HG03439 (cell line): Measurements from ENCODE around the gene ALG14.
"Not testable (repeated sequence)": the region's sequence is repeated elsewhere in the genome, so short reads cannot be mapped to it uniquely, and the experiment has no call there.

Source experiments
- ATAC-seq: cut with Tn5 transposase; IDR thresholded peaks from one replicate; pipeline ENCODE4 v1.9.1; 2021; ENCODE audit warnings: mild to moderate bottlenecking, moderate library complexity; ENCODE audit not compliant: unreplicated experiment

The ALG14 gene

DNA sequence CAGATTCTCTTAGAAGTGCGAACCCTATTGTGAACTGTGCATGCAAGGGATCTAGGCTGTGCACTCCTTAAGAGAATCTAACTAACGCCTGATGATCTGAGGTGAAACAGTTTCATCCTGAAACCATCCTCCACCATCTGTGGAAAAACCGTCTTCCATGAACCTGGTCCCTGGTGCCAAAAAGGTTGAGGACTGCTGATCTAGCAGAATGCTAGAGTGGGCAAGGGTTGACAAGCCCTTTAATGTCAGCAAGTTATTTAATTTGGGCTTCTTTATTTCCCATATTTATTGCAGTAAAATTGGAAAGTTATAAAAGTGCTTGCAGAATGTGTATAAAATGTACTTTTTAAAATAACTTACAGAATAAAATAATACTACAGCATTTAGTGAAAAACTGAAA lies 26.4 kb downstream of the ALG14 start:
- ATAC-seq = no peak

- ATAC-seq = peak; percentile 93
Measured at GRCh38 chr1:95043141-95043980, 29.4 kb downstream of the ALG14 start.

DNA sequence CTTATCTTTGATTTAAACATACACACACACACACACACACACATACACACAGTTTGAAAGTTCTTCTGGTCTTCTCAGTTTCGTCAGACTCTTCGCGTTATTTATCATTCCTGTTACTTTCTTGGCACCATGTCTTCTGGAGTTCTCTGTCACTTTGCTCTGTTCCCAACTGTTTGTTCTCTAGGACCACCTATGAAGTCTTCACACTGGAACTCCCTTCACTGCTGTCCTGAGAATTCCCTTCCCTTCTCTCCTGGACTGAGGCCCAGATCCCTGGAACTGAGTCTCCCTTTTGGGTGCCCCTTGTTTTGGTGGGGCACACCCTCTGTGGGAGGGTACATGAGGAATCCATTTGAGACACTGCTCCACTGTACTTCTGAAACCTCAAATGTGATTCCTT lies 30.5 kb downstream of the ALG14 start:
- ATAC-seq = no peak

- ATAC-seq = no peak
Measured at GRCh38 chr1:95041491-95042165, 31.1 kb downstream of the ALG14 start.

GRCh38 chr1:95040032-95040525 lies 32.7 kb downstream of the ALG14 start:
- no peak for ATAC-seq

GRCh38 chr1:95039360-95040031 lies 33.3 kb downstream of the ALG14 start:
- ATAC-seq = no peak

- ATAC-seq = no peak
Measured at GRCh38 chr1:95035536-95035935, 37.2 kb downstream of the ALG14 start.

DNA sequence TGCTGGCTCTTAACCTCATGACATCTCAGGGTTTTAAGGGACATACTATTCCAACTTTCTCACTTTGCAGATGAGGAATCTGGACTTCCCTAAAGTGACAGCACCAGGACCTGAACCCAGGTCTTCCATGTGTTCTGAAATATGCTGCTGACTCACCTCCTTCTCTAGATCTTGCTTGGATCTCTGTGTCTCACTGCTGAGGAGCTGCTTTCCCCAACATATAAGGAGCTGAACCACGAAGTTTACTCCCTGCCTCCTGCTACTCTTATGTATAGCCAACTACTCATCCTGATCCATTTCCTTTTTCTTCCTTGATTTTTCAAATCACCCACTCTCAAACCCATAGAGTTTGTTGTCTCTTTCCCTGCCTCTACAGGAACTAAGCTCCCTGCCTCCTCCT lies 38.2 kb downstream of the ALG14 start:
- no peak for ATAC-seq

DNA sequence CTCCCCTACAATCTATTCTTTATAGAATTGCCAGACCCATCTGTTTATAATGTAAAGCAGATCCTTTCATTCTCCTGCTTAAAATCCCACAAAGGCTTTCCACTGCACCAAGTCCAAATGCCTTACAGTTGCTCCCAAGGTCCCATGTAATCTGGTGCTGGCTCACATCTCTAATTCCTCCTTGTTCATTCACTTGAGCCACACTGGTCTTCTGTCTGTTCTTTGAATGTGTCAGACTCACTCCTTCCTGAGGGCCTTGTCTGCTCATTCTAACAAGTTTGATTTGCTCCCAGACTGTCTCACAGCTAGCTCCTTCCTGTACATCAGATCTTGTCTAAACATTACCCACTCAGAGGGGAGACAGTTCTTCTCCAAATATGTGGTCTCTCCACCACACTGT lies 38.9 kb downstream of the ALG14 start:
- ATAC-seq = no peak

GRCh38 chr1:95029532-95029931 lies 43.2 kb downstream of the ALG14 start:
- no peak for ATAC-seq

- no peak for ATAC-seq
Measured at GRCh38 chr1:95028954-95029353, 43.8 kb downstream of the ALG14 start.

- no peak for ATAC-seq
Measured at GRCh38 chr1:95027046-95027445, 45.7 kb downstream of the ALG14 start.

DNA sequence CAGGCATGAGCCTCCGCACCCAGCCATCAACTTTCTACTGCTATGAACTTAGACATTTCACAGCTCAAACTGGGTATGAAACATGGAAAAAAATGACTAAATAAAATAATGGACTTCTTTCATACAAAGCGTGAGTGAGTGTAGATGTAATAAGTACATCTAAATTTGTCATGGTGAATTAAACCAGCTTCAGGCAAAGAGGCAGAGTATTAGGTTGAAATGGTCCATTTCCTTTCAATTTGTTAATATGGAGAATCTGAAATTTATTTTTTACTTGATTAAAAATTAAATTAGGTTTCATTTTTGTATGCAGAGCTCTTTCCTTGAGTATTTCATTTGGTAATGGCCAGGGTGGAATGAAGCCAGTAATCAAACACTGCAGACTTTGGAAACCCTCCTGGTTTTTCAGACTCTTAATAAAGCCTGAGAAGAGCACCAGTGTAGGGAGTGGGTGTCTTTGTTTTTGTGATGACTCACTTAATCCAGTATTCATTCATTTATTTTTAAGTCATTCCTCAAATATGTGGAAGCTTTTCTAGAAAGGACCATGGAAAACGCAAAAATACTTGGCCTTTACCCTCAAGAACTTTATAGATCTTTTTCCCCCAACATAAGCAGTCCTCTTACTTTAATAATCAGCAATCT lies 49.2 kb downstream of the ALG14 start:
- no peak for ATAC-seq

DNA sequence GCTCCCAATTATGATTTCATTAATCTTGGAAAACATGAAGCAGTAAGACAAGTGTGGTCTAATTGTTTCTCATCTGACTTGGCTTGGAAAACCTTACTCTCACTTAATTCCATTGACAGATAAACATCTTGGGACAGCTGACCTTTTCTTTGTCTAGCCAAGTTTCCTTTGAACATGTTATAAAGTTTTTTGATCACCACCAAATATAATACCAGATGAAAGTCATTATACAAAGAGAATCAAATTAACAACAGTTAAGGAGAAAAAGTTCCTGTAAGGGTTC lies 50.2 kb downstream of the ALG14 start:
- no peak for ATAC-seq

DNA sequence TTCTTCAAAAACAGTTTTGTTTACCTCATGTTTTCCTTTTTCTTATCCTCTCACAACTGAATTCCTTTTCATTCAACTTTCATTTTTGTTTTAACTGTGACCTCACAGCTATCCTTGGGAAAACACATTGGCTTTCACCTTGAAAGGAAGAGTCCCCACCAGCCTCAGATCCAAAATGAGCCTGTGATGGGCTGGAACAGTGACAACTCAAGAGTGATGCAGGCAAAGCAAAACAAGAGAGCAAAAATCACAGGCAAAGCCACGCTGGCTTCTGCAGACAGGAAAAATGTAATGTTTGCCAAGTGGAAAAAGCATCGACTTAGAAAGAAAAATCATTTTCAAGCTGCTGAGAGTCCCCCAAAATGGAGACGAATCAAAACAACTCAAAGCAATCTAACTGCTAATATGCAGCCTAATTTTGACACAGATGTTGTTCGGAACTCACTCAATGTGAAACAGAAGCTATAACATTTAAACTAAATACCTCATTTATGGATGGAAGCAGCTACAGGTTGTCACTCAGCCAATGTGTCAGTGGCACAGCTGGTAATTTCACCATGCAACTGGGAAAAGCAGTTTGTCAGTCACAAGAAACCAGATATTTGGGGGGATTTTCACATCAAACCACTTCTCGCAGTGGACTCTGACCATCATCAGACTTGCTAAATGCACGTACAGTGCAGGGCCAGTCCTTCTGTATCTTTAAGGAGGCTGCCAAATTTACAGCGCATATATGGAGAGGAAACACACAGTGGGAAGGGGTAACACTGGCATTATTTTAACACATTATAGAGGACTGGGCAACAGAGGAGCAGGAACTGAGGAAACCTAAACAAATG lies 50.7 kb downstream of the ALG14 start:
- ATAC-seq = no peak

- ATAC-seq = no peak
Measured at GRCh38 chr1:95021119-95021518, 51.6 kb downstream of the ALG14 start.

DNA sequence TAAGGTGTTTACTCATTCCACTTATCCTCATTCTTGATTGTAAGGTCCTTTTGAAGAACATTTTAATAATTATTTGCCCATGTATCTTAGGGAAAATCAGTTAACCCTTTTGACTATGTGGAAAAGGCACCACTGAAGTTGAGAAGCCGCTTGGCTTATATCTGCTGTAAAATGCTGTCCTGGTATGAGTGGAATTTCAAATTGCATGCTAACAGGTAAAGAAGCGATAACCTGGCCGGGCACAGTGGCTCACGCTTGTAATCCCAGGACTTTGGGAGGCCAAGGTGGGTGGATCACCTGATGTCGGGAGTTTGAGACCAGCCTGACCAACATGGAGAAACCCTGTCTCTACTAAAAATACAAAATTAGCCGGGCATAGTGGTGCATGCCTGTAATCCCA lies 53.3 kb downstream of the ALG14 start:
- ATAC-seq = not testable (repeated sequence)

GRCh38 chr1:95018602-95019369 lies 54.0 kb downstream of the ALG14 start:
- ATAC-seq = no peak

- no peak for ATAC-seq
Measured at GRCh38 chr1:95017775-95018174, 55.0 kb downstream of the ALG14 start.

DNA sequence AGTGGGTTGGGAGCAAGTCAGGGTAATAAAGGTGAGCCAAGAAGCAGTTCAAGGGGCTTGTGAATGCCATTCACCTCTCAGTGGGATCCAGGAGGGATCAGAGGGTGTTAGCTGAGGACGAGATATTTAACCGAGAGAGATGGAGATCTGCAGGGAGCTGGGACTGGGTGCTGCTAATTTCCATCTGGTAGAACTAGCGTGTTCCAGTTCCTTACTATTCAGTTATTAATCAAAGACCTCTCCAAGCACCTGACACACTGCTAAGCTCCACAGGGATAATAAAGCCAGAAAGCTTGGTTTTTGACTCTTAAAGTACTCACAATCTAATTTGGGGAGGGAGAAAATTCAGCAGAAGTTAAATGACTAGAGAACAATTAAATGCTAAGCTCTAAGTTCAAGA lies 57.7 kb downstream of the ALG14 start:
- no peak for ATAC-seq
